NCI-H2171 (cell line): Measurements from ENCODE around the gene DNER.
"Not testable (repeated sequence)": the region's sequence is repeated elsewhere in the genome, so short reads cannot be mapped to it uniquely, and the experiment has no call there.

ENCODE experiments used
- DNase-seq: peaks from one replicate; lab custom pipeline; 2025; lab: John Stamatoyannopoulos, UW

DNER gene

GRCh38 chr2:229616433-229616832 is 97.9 kb downstream of the DNER start:
- no peak for DNase-seq

DNA sequence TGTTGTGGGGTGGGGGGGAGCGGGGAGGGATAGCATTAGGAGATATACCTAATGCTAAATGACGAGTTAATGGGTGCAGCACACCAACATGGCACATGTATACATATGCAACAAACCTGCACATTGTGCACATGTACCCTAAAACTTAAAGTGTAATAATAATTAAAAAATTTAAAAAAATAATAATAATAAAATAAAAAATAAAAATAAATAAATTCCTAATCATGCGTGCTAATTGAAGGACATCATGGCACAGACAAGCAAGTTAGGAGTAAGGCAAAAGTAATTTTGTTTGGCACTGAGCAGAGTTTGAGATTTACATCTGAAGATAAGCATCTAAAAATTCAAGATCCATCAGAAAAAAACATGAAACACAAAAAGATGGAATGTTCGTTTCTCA is 100.3 kb downstream of the DNER start:
- DNase-seq: not testable (repeated sequence)

DNA sequence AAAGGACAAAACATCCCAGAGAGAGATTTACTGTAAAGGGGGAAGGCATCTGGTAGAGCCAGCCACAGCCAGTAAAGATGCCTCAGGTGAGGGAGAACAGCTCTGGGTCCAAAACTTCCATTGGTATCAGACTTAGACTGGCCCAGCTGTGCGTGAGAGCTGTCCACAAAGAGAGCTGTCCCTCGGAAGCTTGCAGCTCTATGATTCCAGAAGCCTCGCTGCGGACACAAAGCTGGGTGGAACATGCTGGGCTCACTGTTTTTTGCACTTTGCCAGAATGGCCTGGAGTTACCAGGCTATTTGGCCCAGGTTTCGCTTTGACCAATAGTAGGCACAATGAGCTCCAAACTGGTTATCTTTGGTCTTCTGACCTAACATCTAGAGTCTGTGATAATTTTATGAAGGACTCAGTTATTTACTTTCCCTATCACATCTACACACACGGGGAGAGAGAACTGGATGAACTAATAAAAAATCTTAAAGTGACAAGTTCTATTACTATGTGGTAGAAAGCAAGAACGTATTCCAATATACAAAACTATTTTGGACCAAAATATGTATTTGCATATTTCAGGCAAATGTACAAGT is 101.9 kb downstream of the DNER start:
- no peak for DNase-seq

- DNase-seq: no peak
Observed at GRCh38 chr2:229611360-229611759, 103.0 kb downstream of the DNER start.

DNA sequence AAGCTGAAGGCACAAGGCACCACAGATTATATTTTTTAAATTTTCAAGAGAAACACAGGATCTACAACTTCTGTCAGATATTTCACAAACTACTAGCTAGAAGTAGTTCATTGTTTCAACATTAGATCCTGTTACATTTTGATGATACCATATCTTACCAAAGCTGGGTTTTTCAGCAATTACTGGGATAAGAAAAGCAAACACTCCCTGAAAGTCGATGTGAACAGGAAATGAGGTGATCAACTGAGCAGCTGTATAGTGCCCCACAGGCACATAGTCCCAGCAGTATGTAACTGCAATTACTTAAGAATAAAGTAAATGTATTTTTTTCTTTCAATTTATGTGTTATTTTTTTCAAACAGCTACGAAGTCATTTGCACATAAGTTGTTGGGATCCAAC is 103.5 kb downstream of the DNER start:
- DNase-seq: no peak

DNA sequence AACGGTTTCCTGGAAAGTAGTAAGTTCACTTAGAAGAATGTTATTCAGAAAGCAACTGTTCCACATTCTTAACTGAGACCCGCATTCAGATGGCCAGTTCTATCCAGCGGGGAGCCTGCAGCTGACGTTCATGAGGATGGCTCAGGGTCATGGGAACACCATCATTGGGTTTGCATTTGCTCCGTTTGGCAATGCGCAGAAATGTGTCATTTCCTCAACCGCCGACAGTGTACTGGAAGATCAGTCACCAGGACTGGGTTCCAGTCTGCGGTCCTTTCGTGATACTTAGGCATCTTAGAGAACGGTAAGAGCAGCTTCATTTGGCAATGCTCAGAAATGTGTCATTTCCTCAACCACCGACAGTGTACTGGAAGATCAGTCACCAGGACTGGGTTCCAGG is 104.0 kb downstream of the DNER start:
- DNase-seq: no peak

DNA sequence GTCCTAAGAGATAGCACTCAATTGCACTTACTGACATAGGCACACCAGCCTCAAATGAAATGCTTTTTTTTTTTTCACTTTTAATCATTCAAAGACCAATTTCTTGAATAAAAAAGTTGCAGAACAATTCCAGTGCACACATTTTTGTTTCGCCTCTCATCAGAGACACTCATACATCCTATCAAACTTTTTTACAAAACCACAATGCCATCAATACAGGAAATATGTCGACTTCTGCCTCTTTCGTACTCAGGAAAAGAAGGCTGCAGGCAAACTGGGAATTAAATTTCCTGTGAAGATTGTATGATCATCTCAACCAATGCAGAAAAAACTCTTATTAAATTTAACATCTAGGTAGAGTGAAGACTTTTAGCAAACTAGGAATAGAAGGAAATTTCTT is 112.4 kb downstream of the DNER start:
- no peak for DNase-seq

DNA sequence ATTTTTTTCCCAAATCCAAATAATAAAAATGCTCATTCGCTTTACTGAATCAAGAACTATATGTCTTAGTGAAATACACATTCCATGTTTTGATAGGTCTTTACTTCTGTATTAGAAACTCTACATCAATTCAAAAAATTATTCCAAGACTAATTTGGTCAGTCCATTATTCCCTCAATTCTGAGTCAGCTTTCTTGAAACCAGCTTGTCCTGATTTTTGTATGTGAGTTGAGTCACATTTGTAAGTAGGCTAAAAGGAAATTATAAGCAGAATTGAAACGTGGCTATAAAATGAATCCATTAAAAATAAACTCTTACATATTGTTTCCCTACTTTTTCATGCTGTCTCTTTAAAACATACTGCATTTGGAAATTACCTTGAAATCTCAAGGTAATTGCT is 113.0 kb downstream of the DNER start:
- DNase-seq: no peak

DNA sequence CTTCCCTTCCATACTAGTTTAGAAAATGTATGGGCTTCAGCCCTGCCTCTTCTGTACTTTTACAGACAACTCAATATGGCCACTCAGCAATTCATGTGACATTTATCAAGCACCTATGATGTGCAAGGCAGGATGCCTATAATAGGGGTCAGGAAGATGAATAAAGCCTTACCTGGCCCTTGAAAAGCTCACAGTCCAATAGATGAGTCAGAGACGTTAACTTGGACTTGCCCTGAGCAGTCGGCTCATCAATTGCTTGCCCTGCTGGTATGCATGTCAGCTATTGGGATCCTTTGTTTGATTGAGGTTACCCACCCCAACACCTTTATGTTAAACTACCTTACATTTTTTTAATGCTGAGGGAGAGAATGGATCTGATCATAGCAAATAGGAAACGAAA is 116.1 kb downstream of the DNER start:
- no peak for DNase-seq

DNA sequence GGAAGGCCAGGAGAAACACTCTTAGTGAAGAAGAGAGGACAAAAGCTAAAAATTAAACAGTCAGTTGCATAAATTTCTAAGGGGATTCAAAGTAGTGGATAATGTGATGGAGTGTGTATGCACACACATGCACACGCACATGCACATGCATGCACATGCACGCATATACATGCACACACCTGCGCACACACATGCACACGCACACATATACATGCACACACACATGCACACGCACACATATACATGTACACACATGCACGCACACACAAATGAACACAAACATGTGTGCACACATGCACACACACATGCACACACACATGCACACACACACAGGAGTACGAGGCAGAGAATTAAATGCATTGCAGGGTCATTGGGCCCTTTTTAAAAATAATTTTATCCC is 117.6 kb downstream of the DNER start:
- DNase-seq: no peak

GRCh38 chr2:229591611-229592010 is 122.7 kb downstream of the DNER start:
- no peak for DNase-seq

DNA sequence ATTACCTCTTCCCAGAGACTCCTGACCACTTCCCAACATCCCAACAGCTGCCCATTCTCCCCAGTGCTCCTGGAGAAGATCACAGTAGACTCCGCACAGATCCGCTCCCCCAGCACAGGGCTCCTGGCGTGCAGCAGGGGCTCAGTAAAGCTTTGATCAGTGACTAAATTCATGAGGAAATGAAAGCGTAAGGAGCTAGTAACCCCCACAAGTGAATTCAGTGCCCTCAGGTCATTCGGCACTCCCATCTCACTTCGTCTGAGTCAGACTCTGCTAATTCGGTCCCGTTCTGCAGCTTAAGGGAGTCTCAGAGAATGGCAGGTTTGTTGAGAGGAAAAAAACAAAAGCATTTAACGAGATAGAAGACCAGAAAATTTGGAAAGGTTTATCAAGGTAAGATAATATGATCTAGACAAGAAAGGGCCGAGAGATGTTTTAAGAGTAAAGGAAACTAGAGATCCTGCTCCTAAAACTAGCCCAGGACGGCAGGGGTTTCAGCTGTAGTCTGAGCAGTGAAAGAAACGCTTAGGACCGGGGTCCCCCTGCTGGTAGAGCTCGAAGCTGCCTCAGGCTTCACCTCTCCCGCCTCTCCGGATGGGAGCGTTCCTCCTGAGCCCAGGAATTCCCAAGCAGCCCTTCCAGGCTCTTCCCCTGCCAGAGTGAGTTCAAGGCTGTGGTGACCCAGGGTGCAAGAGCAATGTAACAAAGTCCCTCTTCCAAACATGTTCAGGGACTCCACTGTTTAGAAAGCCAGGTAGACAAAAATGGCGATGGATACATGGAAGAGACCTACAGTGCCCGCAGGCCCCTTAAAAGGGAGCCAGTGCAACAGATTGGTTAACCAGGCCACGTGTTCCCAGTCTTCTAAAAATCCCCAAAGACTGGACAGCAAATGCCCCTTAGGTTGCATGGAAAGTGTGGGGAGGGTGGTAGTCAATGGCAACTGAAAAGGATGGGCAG is 127.3 kb downstream of the DNER start:
- DNase-seq: no peak

- DNase-seq: no peak
Observed at GRCh38 chr2:229586012-229586411, 128.3 kb downstream of the DNER start.

GRCh38 chr2:229582151-229582550 is 132.2 kb downstream of the DNER start:
- no peak for DNase-seq

- DNase-seq: no peak
Observed at GRCh38 chr2:229578052-229578846, 136.1 kb downstream of the DNER start.

GRCh38 chr2:229575569-229576315 is 138.6 kb downstream of the DNER start:
- DNase-seq: no peak

- DNase-seq: no peak
Observed at GRCh38 chr2:229572507-229573271, 141.7 kb downstream of the DNER start.

- DNase-seq: no peak
Observed at GRCh38 chr2:229571243-229571642, 143.1 kb downstream of the DNER start.

DNA sequence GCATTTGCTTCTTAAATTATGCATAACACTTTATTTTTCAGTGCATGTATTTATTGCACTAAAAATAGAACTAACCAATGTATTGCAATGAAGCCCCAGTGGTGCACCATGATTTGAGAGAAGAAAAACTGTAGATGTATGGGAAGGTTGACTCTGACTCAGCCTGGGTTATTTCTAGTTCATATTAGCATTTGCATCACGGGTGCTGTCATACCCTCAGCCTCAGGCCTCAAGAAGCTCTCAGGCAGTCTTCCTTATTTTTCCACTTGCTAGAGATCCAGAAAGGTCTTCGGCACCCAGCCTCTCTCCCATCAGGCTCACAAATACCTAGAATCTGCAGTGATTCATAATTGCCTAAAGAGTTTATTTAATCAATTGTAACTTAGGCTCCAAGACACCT is 148.0 kb downstream of the DNER start:
- DNase-seq: no peak

DNA sequence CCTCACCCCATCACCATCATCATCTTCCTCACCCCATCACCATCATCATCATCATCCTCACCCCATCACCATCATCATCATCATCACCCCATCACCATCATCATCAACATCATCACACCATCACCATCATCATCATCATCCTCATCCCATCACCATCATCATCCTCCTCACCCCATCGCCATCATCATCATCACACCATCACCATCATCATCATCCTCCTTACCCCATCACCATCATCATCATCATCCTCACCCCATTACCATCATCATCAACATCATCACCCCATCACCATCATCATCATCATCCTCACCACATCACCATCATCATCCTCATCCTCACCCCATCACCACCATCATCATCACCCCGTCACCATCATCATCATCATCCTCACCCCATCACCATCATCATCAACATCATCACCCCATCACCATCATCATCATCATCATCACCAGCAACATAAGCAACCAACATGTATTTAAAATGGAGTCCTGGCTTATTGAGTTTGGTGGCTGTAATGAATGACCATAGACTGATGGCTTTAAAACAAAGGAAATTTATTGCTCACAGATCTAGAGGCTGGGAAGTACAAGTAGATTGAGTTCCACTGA is 150.0 kb downstream of the DNER start:
- no peak for DNase-seq

GRCh38 chr2:229563388-229563787 is 151.0 kb downstream of the DNER start:
- DNase-seq: no peak
